ENCODE measurements around the gene ZFP36L2. TPM values are rescaled to one million over a fixed set of nuclear protein-coding genes. Genes with fewer than 3 reads are reported as not detected.

ZFP36L2 gene
- total and polyA plus RNA-seq, 9 of the 15 experiments (the other 6 are each of a cell fraction or from before 2014, with no cell fraction given): 4.1 to 60.6 (median 20.3) TPM

GRCh38 chr2:43210467-43211303, 15.7 kb downstream of the ZFP36L2 start (continued):
- TF ChIP-seq TOE1 (IDR thresholded peaks at IDR 0.05; ENCODE audit: borderline replicate concordance): peak; percentile 53; the same call in 1 of the 2 replicates
- TF ChIP-seq TOE1 (CRISPR knock-in tag; IDR thresholded peaks at IDR 0.05; ENCODE audit: borderline replicate concordance, low read depth): 0 out of 2 replicates have a peak, but pooled peaks have one; percentile 90
- TF ChIP-seq ZNF449 (CRISPR knock-in tag; IDR thresholded peaks at IDR 0.05): no peak
- TF ChIP-seq TAF7 (tag; IDR thresholded peaks at IDR 0.05): no peak
- peak; percentile 75 for TF ChIP-seq CXXC5 (CRISPR knock-in tag; IDR thresholded peaks at IDR 0.05)
- no peak for TF ChIP-seq ZNF12 (CRISPR knock-in tag; IDR thresholded peaks at IDR 0.05)
- no peak for TF ChIP-seq ERF (CRISPR knock-in tag; IDR thresholded peaks at IDR 0.05)
- TF ChIP-seq ZNF77 (CRISPR knock-in tag; IDR thresholded peaks at IDR 0.05): no peak
- 0 out of 2 replicates have a peak, but pooled peaks have one; percentile 46 for TF ChIP-seq E2F4 (CRISPR knock-in tag; IDR thresholded peaks at IDR 0.05; ENCODE audit: low read depth)
- no peak; the same call in 1 of the 2 replicates for TF ChIP-seq ZNF3 (CRISPR knock-in tag; IDR thresholded peaks at IDR 0.05)
- no peak for TF ChIP-seq ZNF239 (CRISPR knock-in tag; IDR thresholded peaks at IDR 0.05)
- TF ChIP-seq BCOR (IDR thresholded peaks at IDR 0.05): no peak
- no peak for TF ChIP-seq CEBPZ (IDR thresholded peaks at IDR 0.05; ENCODE audit: borderline replicate concordance, low read depth, low read length)
- TF ChIP-seq FOXK2 (conservative IDR thresholded peaks at IDR 0.05 in 1 of 2, IDR thresholded peaks at IDR 0.05 in 1 of 2; ENCODE audit: low read depth in 2 of 2): peak; percentile 90 to 96
- peak; percentile 55; the same call in 1 of the 2 replicates for TF ChIP-seq CEBPB (tag; IDR thresholded peaks at IDR 0.05)
- TF ChIP-seq ZBTB11 (CRISPR knock-in tag; IDR thresholded peaks at IDR 0.05): no peak
- 0 out of 2 replicates have a peak, but pooled peaks have one; percentile 47 for TF ChIP-seq NBN (IDR thresholded peaks at IDR 0.05; ENCODE audit: low read depth)
- no peak for TF ChIP-seq RUNX1 (IDR thresholded peaks at IDR 0.05; ENCODE audit: low read depth)

Measured in K562 (cell line).